ENCODE data around the gene TEX22.
A peak's percentile ranks its signal among the peaks of the same experiment; 100 is the strongest.

- TF ChIP-seq CTCF (IDR thresholded peaks at IDR 0.05) = peak; percentile 63 to 94 (median 92)
- TF ChIP-seq POLR2A (IDR thresholded peaks at IDR 0.05) = no peak
Observed at GRCh38 chr14:105351920-105352851, 46.2 kb upstream of the TEX22 start.
